ENCODE results near the gene LAMB4. TPM values are rescaled to one million over a fixed set of nuclear protein-coding genes. Genes with fewer than 3 reads are reported as not detected.

LAMB4 gene
- total RNA-seq, 1 donor from 2014 or later, result not detected

DNA sequence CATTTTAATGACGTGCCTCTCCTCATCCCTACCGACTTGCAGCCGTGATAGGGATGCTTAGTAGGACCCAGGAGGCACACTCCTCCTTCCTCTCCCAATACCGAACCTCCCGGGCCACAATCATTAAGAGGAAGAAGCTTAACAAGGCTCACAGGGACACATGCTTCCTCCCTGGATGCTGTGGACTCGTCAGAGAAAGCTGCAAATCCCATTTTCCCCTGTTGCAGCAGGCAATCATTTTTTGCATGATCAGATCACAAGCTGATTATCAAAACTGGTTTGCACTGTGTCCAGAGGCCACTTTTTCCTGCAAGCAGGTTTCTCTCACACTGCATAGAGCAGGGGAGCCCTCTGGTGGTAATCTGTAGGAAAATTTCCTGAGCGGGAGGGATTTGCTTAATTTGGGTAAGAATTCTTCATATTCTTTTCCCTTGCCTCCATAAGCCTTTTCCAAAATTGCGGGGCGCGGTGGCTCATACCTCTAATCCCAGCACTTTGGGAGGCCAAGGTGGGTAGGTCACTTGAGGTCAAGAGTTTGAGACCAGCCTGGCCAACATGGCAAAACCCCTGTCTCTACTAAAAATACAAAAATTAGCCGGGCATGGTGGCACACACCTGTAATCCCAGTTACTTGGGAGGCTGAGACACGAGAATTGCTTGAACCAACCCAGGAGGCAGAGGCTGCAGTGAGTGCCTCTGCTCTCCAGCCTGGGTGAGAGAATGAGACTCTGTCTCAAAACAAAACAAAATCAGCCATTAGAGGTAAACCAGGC, 16.1 kb upstream of the LAMB4 start:
- intact Hi-C loops (cut with DNase I), result loop anchor here (5.0 kb wide), 2 partner anchors 144 to 269 kb away; partner anchors contain the start of gene LAMB1
- TF ChIP-seq, protein P1, sequence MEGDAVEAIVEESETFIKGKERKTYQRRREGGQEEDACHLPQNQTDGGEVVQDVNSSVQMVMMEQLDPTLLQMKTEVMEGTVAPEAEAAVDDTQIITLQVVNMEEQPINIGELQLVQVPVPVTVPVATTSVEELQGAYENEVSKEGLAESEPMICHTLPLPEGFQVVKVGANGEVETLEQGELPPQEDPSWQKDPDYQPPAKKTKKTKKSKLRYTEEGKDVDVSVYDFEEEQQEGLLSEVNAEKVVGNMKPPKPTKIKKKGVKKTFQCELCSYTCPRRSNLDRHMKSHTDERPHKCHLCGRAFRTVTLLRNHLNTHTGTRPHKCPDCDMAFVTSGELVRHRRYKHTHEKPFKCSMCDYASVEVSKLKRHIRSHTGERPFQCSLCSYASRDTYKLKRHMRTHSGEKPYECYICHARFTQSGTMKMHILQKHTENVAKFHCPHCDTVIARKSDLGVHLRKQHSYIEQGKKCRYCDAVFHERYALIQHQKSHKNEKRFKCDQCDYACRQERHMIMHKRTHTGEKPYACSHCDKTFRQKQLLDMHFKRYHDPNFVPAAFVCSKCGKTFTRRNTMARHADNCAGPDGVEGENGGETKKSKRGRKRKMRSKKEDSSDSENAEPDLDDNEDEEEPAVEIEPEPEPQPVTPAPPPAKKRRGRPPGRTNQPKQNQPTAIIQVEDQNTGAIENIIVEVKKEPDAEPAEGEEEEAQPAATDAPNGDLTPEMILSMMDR (IDR thresholded peaks at IDR 0.05), result peak; percentile 64 to 93 (median 80)
- H3K27ac ChIP-seq, result no peak overlapping the region
- no peak overlapping the region for H3K4me3 ChIP-seq
- H3K4me1 ChIP-seq, result no peaks in the 10 kb centered on the region
- peak in 1 of 2 donors; percentile 75 for DNase-seq (ENCODE audit: low spot score in 2 of 2)
- no peaks in the 10 kb centered on the region for H3K9me3 ChIP-seq
- H3K36me3 ChIP-seq, result no peaks in the 10 kb centered on the region
- H3K27me3 ChIP-seq, result no peaks in the 10 kb centered on the region

DNA sequence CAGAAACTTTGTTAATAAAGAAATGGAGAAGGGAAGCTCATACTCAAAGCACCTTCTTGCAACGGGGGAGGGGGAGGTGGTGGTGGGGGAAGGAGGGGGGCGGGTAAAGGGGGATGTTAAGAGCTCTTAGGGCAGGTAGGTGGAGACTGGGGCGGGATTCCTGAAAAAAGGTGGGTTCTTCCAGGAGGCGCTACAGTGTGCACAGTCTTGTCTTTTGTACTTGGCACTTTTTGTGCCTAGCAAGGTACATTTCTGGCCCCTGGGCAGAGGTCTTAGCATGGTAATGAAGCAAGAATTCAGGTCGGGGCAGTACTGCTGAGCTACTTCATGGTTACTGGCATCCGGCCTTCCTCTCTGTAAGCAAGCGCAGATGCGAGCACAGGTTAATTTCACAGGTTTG, 15.2 kb upstream of the LAMB4 start:
- no peaks in the 10 kb centered on the region for H3K27me3 ChIP-seq
- no peaks in the 10 kb centered on the region for H3K4me1 ChIP-seq
- H3K9me3 ChIP-seq, result no peaks in the 10 kb centered on the region
- no peak for DNase-seq (ENCODE audit: low spot score in 2 of 2)
- TF ChIP-seq, protein P1 (IDR thresholded peaks at IDR 0.05), result no peak
- H3K27ac ChIP-seq, result no peak overlapping the region
- intact Hi-C loops (cut with DNase I), result loop anchor here (1.0 to 5.0 kb wide), 3 partner anchors 143 to 401 kb away; partner anchors contain the start of genes CBLL1 and LAMB1
- no peaks in the 10 kb centered on the region for H3K36me3 ChIP-seq
- no peak overlapping the region for H3K4me3 ChIP-seq

DNA sequence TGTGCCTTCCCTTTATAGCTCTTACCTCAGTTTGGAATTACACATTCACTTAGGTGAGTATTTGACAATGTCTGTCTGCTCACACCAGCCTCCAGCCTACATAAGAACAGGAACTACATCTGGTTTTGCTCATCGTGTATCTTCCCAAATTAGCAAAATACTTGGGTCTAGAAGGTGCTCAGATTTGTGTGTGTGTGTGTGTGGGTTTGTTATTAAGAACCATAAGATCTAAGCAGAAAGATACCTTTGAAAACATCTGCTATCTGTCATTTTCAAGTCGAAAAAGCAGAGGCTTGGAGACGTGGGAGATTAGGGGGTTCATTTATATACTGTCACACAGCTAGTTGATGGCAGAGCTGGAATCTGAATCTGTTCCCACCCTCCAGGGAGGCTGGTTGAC, 14.8 kb upstream of the LAMB4 start:
- intact Hi-C loops (cut with DNase I), result loop anchor here (1.0 to 5.0 kb wide), 3 partner anchors 143 to 401 kb away; partner anchors contain the start of genes CBLL1 and LAMB1

DNA sequence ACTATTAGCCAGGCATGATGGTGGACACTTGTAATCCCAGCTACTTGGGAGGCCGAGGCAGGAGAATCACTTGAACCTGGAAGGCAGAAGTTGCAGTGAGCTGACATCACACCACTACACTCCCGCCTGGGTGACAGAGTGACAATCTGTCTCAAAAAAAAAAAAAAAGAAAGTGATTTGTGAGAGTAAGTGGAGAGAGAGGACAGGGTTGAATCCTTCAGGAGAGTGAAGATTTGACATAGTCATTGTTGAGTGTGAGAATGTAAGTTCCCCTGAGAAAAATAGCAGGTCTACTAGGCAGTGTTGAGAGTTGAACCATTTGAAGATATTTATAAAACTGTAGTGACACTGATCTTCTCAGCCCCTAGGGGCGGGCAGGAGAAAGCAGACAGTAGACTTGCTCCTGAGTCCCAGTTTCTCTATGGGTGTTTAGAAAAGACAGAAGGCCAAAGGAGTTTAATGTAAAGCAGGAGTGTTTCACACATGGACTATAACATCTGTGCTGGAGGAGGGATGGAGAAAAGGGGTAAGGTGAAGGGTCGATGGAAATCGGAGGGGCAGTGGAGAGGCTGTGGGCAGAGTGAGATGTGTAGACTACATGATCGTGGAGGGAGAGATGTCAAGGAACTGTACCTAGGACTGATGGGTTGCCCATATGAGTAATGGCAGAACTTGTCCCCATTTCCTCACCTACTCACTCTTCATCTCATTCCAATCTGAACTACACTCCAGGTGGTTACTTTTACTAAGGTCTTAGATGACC, 13.7 kb upstream of the LAMB4 start:
- H3K36me3 ChIP-seq, result no peaks in the 10 kb centered on the region
- H3K4me1 ChIP-seq, result no peaks in the 10 kb centered on the region
- intact Hi-C loops (cut with DNase I), result no loop called here
- TF ChIP-seq, protein P1 (IDR thresholded peaks at IDR 0.05), result no peak
- no peaks in the 10 kb centered on the region for H3K9me3 ChIP-seq
- no peak for DNase-seq (ENCODE audit: low spot score in 2 of 2)
- H3K4me3 ChIP-seq, result no peak overlapping the region
- no peak overlapping the region for H3K27ac ChIP-seq
- no peaks in the 10 kb centered on the region for H3K27me3 ChIP-seq

More for the DNA sequence above, 14.8 kb upstream of the LAMB4 start:
- Histone ChIP-seq H3K4me1 (no peaks in the 10 kb centered on the region), H3K27me3 (no peaks in the 10 kb centered on the region), H3K9me3 (no peaks in the 10 kb centered on the region), H3K36me3 (no peaks in the 10 kb centered on the region), H3K4me3 (no peak overlapping the region), H3K27ac (no peak overlapping the region)
- TF ChIP-seq, protein P1 (IDR thresholded peaks at IDR 0.05), result no peak
- DNase-seq (ENCODE audit: low spot score in 2 of 2), result no peak

DNA sequence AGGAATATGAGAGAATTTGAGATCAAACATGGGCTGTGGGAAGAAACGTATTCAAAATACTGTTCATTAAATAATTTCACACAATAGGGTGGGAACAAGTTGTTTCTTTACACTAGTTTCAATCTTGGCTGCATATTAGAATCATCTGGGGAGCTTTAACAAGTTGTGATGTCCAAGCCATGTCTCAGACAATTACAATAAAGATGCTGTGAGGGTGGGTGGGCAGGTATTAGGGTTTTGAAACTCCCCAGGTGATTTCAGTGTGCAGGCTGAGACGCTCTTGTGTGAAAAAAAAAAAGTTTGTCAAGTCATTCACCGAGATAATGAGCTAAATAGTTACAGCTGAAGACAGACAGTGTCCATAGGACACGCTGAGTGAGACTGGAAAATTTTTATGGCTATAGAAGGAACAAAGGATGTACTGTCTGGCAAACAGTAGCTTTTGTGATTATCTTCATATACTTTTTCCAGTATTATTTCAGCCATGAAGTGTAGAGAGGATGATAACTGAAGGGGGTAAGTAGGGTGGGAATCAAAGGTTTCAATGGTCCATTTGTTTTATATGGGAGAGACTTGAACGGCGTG, 12.6 kb upstream of the LAMB4 start:
- Histone ChIP-seq H3K9me3 (no peaks in the 10 kb centered on the region), H3K27me3 (no peaks in the 10 kb centered on the region), H3K27ac (no peak overlapping the region), H3K4me3 (no peak overlapping the region), H3K4me1 (no peaks in the 10 kb centered on the region), H3K36me3 (no peaks in the 10 kb centered on the region)
- intact Hi-C loops (cut with DNase I), result no loop called here
- DNase-seq (ENCODE audit: low spot score in 2 of 2), result no peak
- TF ChIP-seq, protein P1 (IDR thresholded peaks at IDR 0.05), result no peak
